ENCODE results near the gene CAPN1. TPM values are rescaled to one million over a fixed set of nuclear protein-coding genes. Genes with fewer than 3 reads are reported as not detected.
A peak's percentile ranks its signal among the peaks of the same experiment; 100 is the strongest.

CAPN1 gene
- total RNA-seq, 2 experiments from 2014 or later = 89.9 to 111 TPM

- H3K36me3 ChIP-seq (ENCODE audit: insufficient read depth, low read length) = no peaks in the 10 kb centered on the region
- BruUV-seq (replicated peaks) = no TSS peak
- peak overlapping the region; percentile 96 for H2AFZ ChIP-seq (ENCODE audit: low read length)
- H3K27ac ChIP-seq (ENCODE audit: low read depth, low read length, poor library complexity, severe bottlenecking) = no peak overlapping the region
- 0 out of 2 replicates have a peak, but pooled peaks cover 3% of the 10 kb centered on the region for H3K9me3 ChIP-seq (ENCODE audit: low read length)
- DNase-seq (ENCODE audit: low spot score) = peak; percentile 67
- POLR2A ChIA-PET = no interaction called here
- H3K4me3 ChIP-seq (ENCODE audit: low read depth, low read length, poor library complexity, severe bottlenecking) = peak overlapping the region; percentile 63
- peaks cover 16% of the 10 kb centered on the region for H3K4me1 ChIP-seq (ENCODE audit: insufficient read depth, low read length, poor library complexity, severe bottlenecking)
- no peaks in the 10 kb centered on the region for H3K9me2 ChIP-seq (ENCODE audit: insufficient read depth, low read length)
- H3K4me2 ChIP-seq (ENCODE audit: low read length) = peak overlapping the region; percentile 91
- TF ChIP-seq EZH2phosphoT487 (IDR thresholded peaks at IDR 0.05; ENCODE audit: borderline replicate concordance, low read depth, low read length) = no peak
- peak; percentile 83 for TF ChIP-seq CTCF (conservative IDR thresholded peaks at IDR 0.05; ENCODE audit: low read length)
- H3K79me2 ChIP-seq (ENCODE audit: insufficient read depth, low read depth, low read length) = no peaks in the 10 kb centered on the region
- intact Hi-C loops (cut with micrococcal nuclease; ENCODE audit: unreplicated experiment) = loop anchor here (10.0 kb wide), 1 partner anchor 89 kb away; the partner anchor contains the start of gene CDC42EP2
- H4K20me1 ChIP-seq (ENCODE audit: insufficient read depth, low read length) = no peaks in the 10 kb centered on the region
- CTCF ChIA-PET (ENCODE audit: unreplicated experiment) = no interaction called here
Measured at GRCh38 chr11:65225279-65226102, 43.8 kb downstream of the CAPN1 start.

GRCh38 chr11:65226103-65226442 lies 44.3 kb downstream of the CAPN1 start:
- H3K4me1 ChIP-seq (ENCODE audit: insufficient read depth, low read length, poor library complexity, severe bottlenecking) = peaks cover 16% of the 10 kb centered on the region
- H3K36me3 ChIP-seq (ENCODE audit: insufficient read depth, low read length) = no peaks in the 10 kb centered on the region
- intact Hi-C loops (cut with micrococcal nuclease; ENCODE audit: unreplicated experiment) = loop anchor here (10.0 kb wide), 1 partner anchor 89 kb away; the partner anchor contains the start of gene CDC42EP2
- peak overlapping the region; percentile 63 for H3K4me3 ChIP-seq (ENCODE audit: low read depth, low read length, poor library complexity, severe bottlenecking)
- ChIA-PET CTCF (ENCODE audit: unreplicated experiment) (no interaction called here), POLR2A (no interaction called here)
- H3K9me3 ChIP-seq (ENCODE audit: low read length) = 0 out of 2 replicates have a peak, but pooled peaks cover 3% of the 10 kb centered on the region
- no TSS peak for BruUV-seq (replicated peaks)
- TF ChIP-seq EZH2phosphoT487 (IDR thresholded peaks at IDR 0.05; ENCODE audit: borderline replicate concordance, low read depth, low read length) = no peak
- no peak for DNase-seq (ENCODE audit: low spot score)
- H3K79me2 ChIP-seq (ENCODE audit: insufficient read depth, low read depth, low read length) = no peaks in the 10 kb centered on the region
- no peaks in the 10 kb centered on the region for H3K9me2 ChIP-seq (ENCODE audit: insufficient read depth, low read length)
- H2AFZ ChIP-seq (ENCODE audit: low read length) = peak overlapping the region; percentile 96
- no peaks in the 10 kb centered on the region for H4K20me1 ChIP-seq (ENCODE audit: insufficient read depth, low read length)
- H3K4me2 ChIP-seq (ENCODE audit: low read length) = peak overlapping the region; percentile 91
- H3K27ac ChIP-seq (ENCODE audit: low read depth, low read length, poor library complexity, severe bottlenecking) = no peak overlapping the region

- 0 out of 2 replicates have a peak, but pooled peaks cover 3% of the 10 kb centered on the region for H3K9me3 ChIP-seq (ENCODE audit: low read length)
- POLR2A ChIA-PET = no interaction called here
- no peak for TF ChIP-seq EZH2phosphoT487 (IDR thresholded peaks at IDR 0.05; ENCODE audit: borderline replicate concordance, low read depth, low read length)
- TF ChIP-seq CTCF (conservative IDR thresholded peaks at IDR 0.05; ENCODE audit: low read length) = no peak
- H3K27ac ChIP-seq (ENCODE audit: low read depth, low read length, poor library complexity, severe bottlenecking) = no peak overlapping the region
- peaks cover 16% of the 10 kb centered on the region for H3K4me1 ChIP-seq (ENCODE audit: insufficient read depth, low read length, poor library complexity, severe bottlenecking)
- no peak overlapping the region for H3K4me3 ChIP-seq (ENCODE audit: low read depth, low read length, poor library complexity, severe bottlenecking)
- intact Hi-C loops (cut with micrococcal nuclease; ENCODE audit: unreplicated experiment) = loop anchor here (10.0 kb wide), 1 partner anchor 87 kb away; the partner anchor contains the start of gene CDC42EP2
- no peak overlapping the region for H3K4me2 ChIP-seq (ENCODE audit: low read length)
- no peaks in the 10 kb centered on the region for H3K79me2 ChIP-seq (ENCODE audit: insufficient read depth, low read depth, low read length)
- DNase-seq (ENCODE audit: low spot score) = no peak
- H3K36me3 ChIP-seq (ENCODE audit: insufficient read depth, low read length) = no peaks in the 10 kb centered on the region
- BruUV-seq (replicated peaks) = no TSS peak
- H4K20me1 ChIP-seq (ENCODE audit: insufficient read depth, low read length) = no peaks in the 10 kb centered on the region
- H3K9me2 ChIP-seq (ENCODE audit: insufficient read depth, low read length) = no peaks in the 10 kb centered on the region
- no peak overlapping the region for H2AFZ ChIP-seq (ENCODE audit: low read length)
- CTCF ChIA-PET (ENCODE audit: unreplicated experiment) = no interaction called here
Measured at GRCh38 chr11:65227879-65228278, 46.2 kb downstream of the CAPN1 start.
